ENCODE data around the gene SEMA4B. TPM values are rescaled to one million over a fixed set of nuclear protein-coding genes. Genes with fewer than 3 reads are reported as not detected.
A peak's percentile ranks its signal among the peaks of the same experiment; 100 is the strongest.

SEMA4B gene
- total RNA-seq, 2 donors from 2014 or later, result 102 to 141 TPM

DNA sequence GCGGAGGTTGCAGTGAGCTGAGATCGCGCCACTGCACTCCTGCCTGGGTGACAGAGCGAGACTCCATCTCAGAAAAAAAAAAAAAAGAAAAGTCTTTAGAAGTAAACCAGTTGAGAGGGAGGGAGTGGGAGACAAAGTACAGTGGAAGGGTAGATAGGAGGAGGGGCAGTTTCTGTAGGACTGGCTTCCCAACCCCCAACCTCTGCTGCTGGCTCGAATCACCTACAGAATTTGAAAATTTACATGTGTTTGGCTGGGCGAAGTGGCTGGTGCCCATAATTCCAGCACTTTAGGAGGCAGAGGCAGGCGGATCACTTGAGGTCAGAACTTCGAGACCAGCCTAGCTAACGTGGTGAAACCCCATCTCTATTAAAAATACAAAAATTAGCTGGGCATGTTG is 24.1 kb upstream of the SEMA4B start:
- no peak overlapping the region for H3K4me3 ChIP-seq
- H3K36me3 ChIP-seq, result no peaks in the 10 kb centered on the region
- H3K4me1 ChIP-seq, result no peaks in the 10 kb centered on the region
- TF ChIP-seq, protein P1, sequence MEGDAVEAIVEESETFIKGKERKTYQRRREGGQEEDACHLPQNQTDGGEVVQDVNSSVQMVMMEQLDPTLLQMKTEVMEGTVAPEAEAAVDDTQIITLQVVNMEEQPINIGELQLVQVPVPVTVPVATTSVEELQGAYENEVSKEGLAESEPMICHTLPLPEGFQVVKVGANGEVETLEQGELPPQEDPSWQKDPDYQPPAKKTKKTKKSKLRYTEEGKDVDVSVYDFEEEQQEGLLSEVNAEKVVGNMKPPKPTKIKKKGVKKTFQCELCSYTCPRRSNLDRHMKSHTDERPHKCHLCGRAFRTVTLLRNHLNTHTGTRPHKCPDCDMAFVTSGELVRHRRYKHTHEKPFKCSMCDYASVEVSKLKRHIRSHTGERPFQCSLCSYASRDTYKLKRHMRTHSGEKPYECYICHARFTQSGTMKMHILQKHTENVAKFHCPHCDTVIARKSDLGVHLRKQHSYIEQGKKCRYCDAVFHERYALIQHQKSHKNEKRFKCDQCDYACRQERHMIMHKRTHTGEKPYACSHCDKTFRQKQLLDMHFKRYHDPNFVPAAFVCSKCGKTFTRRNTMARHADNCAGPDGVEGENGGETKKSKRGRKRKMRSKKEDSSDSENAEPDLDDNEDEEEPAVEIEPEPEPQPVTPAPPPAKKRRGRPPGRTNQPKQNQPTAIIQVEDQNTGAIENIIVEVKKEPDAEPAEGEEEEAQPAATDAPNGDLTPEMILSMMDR (IDR thresholded peaks at IDR 0.05), result no peak
- no peak for DNase-seq
- intact Hi-C loops (cut with DNase I), result no loop called here
- no peaks in the 10 kb centered on the region for H3K9me3 ChIP-seq
- no peak overlapping the region for H3K9ac ChIP-seq (ENCODE audit: low read depth in 2 of 2, low read length in 2 of 2)
- no peaks in the 10 kb centered on the region for H3K27me3 ChIP-seq
- H3K27ac ChIP-seq, result no peak overlapping the region

DNA sequence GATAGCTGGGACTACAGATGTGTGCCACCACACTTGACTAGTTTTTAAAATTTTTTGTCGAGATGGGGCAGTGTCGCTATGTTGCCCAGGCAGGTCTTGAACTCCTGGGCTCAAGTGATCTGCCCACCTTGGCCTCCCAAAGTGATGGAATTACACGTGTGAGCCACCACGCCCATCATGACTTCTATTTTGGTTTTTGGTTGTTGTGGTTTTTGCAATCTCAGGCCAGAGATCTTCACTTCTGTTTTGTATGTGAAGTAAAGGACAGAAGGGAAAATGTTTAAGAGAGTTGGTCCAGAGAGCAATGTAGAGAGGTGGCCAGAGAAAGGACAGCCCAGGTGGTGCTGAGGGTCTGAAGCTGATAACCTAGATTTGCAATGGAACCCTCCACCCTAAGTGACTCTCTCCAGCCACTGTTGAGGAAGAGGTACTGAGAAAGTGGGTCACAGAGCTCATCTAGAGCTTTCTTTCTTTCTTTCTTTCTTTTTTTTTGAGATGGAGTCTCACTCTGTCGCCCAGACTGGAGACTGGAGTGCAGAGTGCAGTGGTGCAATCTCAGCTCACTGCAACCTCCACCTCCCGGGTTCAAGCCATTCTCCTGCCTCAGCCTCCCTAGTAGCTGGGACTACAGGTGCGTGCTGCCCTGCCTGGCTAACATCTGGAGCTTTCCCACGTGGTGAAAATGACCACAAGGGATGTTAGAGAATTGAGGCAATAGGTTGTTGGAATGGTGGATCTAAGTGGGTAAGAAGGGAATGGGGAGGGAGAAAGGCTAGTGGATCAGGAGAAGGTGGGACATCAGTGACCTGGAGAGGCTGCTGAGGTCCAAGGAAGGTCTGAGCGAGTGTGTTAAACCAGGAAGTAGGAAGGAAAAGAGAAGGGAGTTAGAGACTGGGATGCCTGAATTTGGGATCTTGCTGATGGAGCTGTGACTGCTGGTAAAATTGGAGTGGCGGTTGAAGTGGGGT is 22.4 kb upstream of the SEMA4B start:
- Histone ChIP-seq H3K4me1 (peaks cover 8% of the 10 kb centered on the region), H3K9me3 (no peaks in the 10 kb centered on the region), H3K27ac (no peak overlapping the region), H3K27me3 (no peaks in the 10 kb centered on the region), H3K36me3 (no peaks in the 10 kb centered on the region), H3K4me3 (no peak overlapping the region), H3K9ac (ENCODE audit: low read depth in 2 of 2, low read length in 2 of 2) (no peak overlapping the region)
- no peak for DNase-seq
- TF ChIP-seq, protein P1 (IDR thresholded peaks at IDR 0.05), result no peak
- intact Hi-C loops (cut with DNase I), result no loop called here

DNA sequence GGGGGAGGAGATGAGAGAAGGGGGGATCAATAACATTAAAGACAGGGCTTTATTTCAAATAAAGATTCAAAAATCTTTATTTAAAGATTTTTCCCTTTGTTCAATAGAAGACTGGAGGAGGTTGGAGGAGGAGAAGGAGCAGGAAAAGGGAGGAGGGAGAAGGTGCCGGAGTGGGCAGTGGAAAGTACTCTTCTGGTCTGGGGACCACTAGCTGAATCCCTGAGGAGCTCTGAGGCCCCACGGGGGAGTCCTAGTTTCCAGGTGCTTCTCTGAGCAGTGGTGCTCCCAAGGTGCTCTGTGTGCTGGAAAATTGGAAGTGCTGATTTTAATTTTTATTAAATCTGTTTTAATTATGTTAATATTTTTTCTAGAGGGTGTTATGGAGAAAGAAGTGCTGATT is 19.4 kb upstream of the SEMA4B start:
- intact Hi-C loops (cut with DNase I), result no loop called here

DNA sequence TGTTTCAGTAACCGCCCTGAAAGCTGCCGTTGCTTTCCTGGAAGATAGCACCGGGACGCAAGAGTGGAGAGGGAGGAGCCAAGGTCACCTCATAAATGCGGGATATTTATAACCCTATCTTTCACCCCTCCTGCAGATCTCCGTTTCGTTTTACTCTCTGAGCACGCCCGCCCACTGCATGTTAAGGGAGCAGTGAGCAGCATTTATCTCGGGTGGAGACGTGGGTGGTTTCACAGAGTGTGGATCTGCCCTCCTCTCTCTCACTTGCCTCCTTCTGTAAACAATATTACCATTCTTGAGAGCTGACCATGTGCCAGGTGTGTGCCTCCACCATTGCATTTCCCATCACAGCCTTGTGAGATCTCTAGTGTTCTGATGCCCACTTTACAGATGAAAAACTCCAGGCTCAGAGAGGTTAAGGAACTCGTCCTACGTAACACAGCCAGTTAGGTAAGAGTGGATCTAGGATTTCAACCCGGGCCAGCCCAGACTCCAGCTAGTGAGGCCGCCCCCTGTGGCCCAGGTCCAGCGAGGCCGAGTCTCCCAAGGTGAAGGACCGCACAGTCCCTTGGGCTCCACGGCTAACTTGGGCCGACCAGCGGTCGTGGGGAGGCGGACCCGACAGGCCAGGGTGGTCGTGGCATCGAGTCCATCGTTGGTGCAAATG is 16.9 kb upstream of the SEMA4B start:
- Histone ChIP-seq H3K27ac (peak overlapping the region; percentile 99), H3K9me3 (no peaks in the 10 kb centered on the region), H3K4me1 (peaks cover 9% of the 10 kb centered on the region), H3K27me3 (no peaks in the 10 kb centered on the region), H3K4me3 (peak overlapping the region; percentile 87), H3K9ac (ENCODE audit: low read depth in 2 of 2, low read length in 2 of 2) (peak overlapping the region; percentile 68 to 89), H3K36me3 (no peaks in the 10 kb centered on the region)
- peak; percentile 93 for DNase-seq
- TF ChIP-seq, protein P1 (IDR thresholded peaks at IDR 0.05), result no peak
- intact Hi-C loops (cut with DNase I), result no loop called here

More for the DNA sequence above, 19.4 kb upstream of the SEMA4B start:
- peaks cover 9% of the 10 kb centered on the region for H3K4me1 ChIP-seq
- H3K9me3 ChIP-seq, result no peaks in the 10 kb centered on the region
- TF ChIP-seq, protein P1 (IDR thresholded peaks at IDR 0.05), result no peak
- no peak overlapping the region for H3K27ac ChIP-seq
- H3K36me3 ChIP-seq, result no peaks in the 10 kb centered on the region
- no peak overlapping the region for H3K4me3 ChIP-seq
- no peak for DNase-seq
- H3K27me3 ChIP-seq, result no peaks in the 10 kb centered on the region
- no peak overlapping the region for H3K9ac ChIP-seq (ENCODE audit: low read depth in 2 of 2, low read length in 2 of 2)

DNA sequence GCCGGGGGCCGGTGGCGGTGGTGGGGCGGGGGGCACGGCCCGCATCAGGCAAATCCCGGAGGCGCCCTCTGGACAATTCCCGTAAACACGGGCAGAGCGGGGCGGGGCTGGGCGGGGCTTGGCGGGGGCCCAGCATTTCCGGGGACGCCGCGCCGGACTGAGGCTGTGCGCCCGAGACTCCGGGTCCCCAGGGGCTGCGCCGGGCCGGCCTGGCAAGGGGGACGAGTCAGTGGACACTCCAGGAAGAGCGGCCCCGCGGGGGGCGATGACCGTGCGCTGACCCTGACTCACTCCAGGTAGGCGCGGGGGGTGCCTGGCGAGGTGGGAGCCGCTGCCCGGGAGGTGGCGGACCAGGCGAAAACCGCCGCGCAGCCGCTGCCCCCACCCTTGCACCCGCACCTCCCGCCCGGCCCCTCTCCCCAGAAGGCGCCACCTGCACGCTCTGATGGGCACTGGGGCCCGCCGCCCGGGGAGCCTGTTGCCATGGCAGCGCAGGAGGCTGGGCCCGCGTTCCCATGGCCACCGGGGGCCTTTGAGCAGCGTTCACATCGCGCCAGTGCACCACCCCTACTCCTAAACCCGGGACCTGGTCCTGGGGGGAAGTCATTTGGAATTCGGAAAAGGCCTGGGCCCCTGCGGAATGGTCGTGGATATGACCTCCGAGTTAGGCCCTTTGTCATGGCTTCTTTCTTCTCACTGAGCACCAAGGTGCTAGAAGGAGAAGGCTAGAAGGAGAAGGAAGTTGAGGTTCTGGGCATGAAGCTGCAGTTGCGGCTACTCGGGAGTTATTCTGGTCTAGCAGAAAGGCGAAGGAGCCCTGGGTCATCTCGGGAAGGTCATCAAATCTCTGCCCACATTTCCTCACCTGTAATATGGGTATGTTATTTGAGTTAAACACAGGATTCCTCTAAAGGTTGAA is 16.1 kb upstream of the SEMA4B start:
- Histone ChIP-seq H3K9me3 (no peaks in the 10 kb centered on the region), H3K27me3 (no peaks in the 10 kb centered on the region), H3K9ac (ENCODE audit: low read depth in 2 of 2, low read length in 2 of 2) (peak overlapping the region; percentile 80 to 89), H3K27ac (peak overlapping the region; percentile 99), H3K4me3 (peak overlapping the region; percentile 87), H3K4me1 (peaks cover 14% of the 10 kb centered on the region), H3K36me3 (no peaks in the 10 kb centered on the region)
- intact Hi-C loops (cut with DNase I), result no loop called here
- TF ChIP-seq, protein P1 (IDR thresholded peaks at IDR 0.05), result no peak
- DNase-seq, result peak; percentile 74

Data from colonic mucosa (tissue), 4 donors.